OCI-LY3 (cell line): Measurements from ENCODE around the gene ADAMTS19.

Experiments
- H2AFZ ChIP-seq: fragments of 200-600, 300-600 bp; shearing (Covaris generic); 2 replicates; pipeline ENCODE4 v1.6.0; 2014; ENCODE audit warnings: antibody characterized with exemption, low read depth, low read length
- H3K27ac ChIP-seq: fragments of 200-600, 300-600 bp; sonication (generic); 2 replicates; pipeline ENCODE4 v1.5.1; 2014; ENCODE audit warnings: mild to moderate bottlenecking, low read length, moderate library complexity, mixed read lengths
- H3K27me3 ChIP-seq: fragments of 200-600, 300-600 bp; sonication (generic); 2 replicates; pipeline ENCODE4 v1.6.1; 2014; ENCODE audit warnings: low read depth, low read length, mixed read lengths
- H3K36me3 ChIP-seq: fragments of 200-600, 300-600 bp; sonication (generic); replicated peaks from 2 replicates; pipeline ENCODE3; 2014; ENCODE audit warnings: low read depth, low read length, mixed read lengths
- H3K4me1 ChIP-seq: fragments of 300-600, 200-600 bp; sonication (generic); 2 replicates; pipeline ENCODE4 v1.6.1; 2014; ENCODE audit warnings: low read length, mixed read lengths
- H3K4me2 ChIP-seq: fragments of 200-600, 300-600 bp; sonication (generic); 2 replicates; pipeline ENCODE4 v1.6.1; 2014; ENCODE audit warnings: low read length, mixed read lengths
- H3K4me3 ChIP-seq: fragments of 300-600, 200-600 bp; sonication (generic); 2 replicates; pipeline ENCODE4 v1.5.1; 2014; ENCODE audit warnings: antibody characterized with exemption, mild to moderate bottlenecking, low read length, moderate library complexity
- H3K79me2 ChIP-seq: fragments of 300-600, 200-600 bp; shearing (Covaris generic); 2 replicates; pipeline ENCODE4 v1.6.1; 2014; ENCODE audit warnings: mild to moderate bottlenecking, low read length, mixed read lengths
- H3K9ac ChIP-seq: fragments of 300-600, 200-600 bp; shearing (Covaris generic); 2 replicates; pipeline ENCODE4 v1.6.0; 2014; ENCODE audit warnings: mild to moderate bottlenecking, low read length, moderate library complexity
- H3K9me3 ChIP-seq: fragments of 200-600, 300-600 bp; shearing (Covaris generic); 2 replicates; pipeline ENCODE4 v1.6.1; 2014; ENCODE audit warnings: low read length, mixed read lengths; ENCODE audit not compliant: insufficient read depth
- H4K20me1 ChIP-seq: fragments of 200-600, 300-600 bp; sonication (generic); 2 replicates; pipeline ENCODE4 v1.6.1; 2016; ENCODE audit warnings: low read length, mixed read lengths; ENCODE audit not compliant: insufficient read depth
- EZH2phosphoT487 ChIP-seq: fragments of 200-600 bp; shearing (Covaris generic); IDR thresholded peaks from 2 replicates; pipeline ENCODE4 v1.6.1; 2018; ENCODE audit warnings: antibody characterized with exemption, mixed run types, low read depth
- TF ChIP-seq, protein P1 (sequence below): fragments of 200-600, 300-600 bp; sonication (generic); IDR thresholded peaks from 2 replicates; pipeline ENCODE4 v1.5.1; 2014; ENCODE audit warnings: antibody characterized with exemption, low read length, low read depth

The ADAMTS19 gene

DNA sequence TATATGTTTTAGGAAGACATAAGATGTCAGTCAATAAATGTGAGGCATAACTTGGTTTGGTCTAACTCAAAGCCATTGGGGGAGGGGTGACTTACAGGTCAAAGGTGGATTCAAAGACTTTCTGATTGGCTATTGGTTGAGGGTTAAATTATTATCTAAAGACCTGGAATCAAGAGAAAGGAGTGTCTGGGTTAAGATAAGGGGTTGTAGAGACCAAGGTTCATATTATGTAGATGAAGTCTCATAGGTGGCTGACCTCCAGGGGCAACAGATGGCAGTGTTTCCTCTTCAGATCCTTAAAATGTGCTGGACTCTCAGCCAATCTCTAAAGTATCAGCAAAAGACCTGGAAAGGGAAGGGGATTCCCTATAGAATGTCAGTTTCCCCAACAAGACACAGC, 236.5 kb downstream of the ADAMTS19 start:
- no peak overlapping the region for H3K4me2 ChIP-seq
- no peak overlapping the region for H3K4me3 ChIP-seq
- no peak for TF ChIP-seq EZH2phosphoT487
- TF ChIP-seq, protein P1, sequence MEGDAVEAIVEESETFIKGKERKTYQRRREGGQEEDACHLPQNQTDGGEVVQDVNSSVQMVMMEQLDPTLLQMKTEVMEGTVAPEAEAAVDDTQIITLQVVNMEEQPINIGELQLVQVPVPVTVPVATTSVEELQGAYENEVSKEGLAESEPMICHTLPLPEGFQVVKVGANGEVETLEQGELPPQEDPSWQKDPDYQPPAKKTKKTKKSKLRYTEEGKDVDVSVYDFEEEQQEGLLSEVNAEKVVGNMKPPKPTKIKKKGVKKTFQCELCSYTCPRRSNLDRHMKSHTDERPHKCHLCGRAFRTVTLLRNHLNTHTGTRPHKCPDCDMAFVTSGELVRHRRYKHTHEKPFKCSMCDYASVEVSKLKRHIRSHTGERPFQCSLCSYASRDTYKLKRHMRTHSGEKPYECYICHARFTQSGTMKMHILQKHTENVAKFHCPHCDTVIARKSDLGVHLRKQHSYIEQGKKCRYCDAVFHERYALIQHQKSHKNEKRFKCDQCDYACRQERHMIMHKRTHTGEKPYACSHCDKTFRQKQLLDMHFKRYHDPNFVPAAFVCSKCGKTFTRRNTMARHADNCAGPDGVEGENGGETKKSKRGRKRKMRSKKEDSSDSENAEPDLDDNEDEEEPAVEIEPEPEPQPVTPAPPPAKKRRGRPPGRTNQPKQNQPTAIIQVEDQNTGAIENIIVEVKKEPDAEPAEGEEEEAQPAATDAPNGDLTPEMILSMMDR: no peak
- H3K79me2 ChIP-seq: no peaks in the 10 kb centered on the region
- no peaks in the 10 kb centered on the region for H3K4me1 ChIP-seq
- no peak overlapping the region for H2AFZ ChIP-seq
- H3K9ac ChIP-seq: no peak overlapping the region
- no peaks in the 10 kb centered on the region for H4K20me1 ChIP-seq
- H3K27ac ChIP-seq: no peak overlapping the region
- no peaks in the 10 kb centered on the region for H3K9me3 ChIP-seq
- H3K36me3 ChIP-seq: no peaks in the 10 kb centered on the region
- H3K27me3 ChIP-seq: no peaks in the 10 kb centered on the region

DNA sequence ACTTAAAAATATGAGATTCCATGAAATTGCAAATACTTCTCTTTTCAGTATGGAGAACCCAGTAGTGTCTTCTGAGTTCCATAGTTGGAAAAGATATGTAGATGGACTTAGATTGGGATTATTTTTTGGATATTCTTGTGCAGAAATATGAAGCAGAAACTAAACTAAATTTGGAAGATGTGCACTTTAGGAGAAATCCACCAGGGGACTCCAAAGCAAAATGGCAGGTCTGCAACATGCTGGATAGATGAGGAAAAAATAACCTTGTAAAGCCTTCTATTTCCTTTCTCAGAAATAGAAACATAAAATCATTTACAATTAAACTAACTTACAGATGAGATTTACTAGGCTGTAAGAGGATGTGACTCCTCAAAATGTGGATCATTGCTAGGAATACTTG, 238.6 kb downstream of the ADAMTS19 start:
- Histone ChIP-seq H3K4me3 (no peak overlapping the region), H3K9ac (no peak overlapping the region), H4K20me1 (no peaks in the 10 kb centered on the region), H3K79me2 (no peaks in the 10 kb centered on the region), H2AFZ (no peak overlapping the region), H3K9me3 (no peaks in the 10 kb centered on the region), H3K4me1 (no peaks in the 10 kb centered on the region), H3K27me3 (no peaks in the 10 kb centered on the region), H3K4me2 (no peak overlapping the region), H3K27ac (no peak overlapping the region), H3K36me3 (no peaks in the 10 kb centered on the region)
- TF ChIP-seq, protein P1: no peak
- no peak for TF ChIP-seq EZH2phosphoT487

DNA sequence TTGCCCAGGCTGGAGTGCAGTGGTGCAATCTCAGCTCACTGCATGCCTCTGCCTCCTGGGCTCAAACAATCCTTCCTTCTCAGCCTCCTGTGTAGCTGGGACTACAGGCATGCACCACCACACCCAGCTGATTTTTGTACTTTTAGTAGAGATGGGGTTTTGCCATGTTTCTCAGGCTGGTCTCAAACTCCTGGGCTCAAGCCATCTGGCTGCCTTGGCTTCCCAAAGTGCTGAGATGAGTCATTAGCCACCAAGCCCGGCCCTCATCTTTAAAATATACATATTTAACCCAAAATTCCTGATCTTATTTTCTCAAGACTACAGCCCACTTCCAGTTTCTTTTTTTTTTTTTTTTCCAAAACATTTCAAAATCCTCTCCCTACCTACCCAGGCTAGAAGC, 256.1 kb downstream of the ADAMTS19 start:
- no peak overlapping the region for H3K27ac ChIP-seq
- H3K9ac ChIP-seq: no peak overlapping the region
- TF ChIP-seq, protein P1: no peak
- no peak for TF ChIP-seq EZH2phosphoT487
- no peaks in the 10 kb centered on the region for H4K20me1 ChIP-seq
- no peak overlapping the region for H3K4me3 ChIP-seq
- no peaks in the 10 kb centered on the region for H3K4me1 ChIP-seq
- no peaks in the 10 kb centered on the region for H3K27me3 ChIP-seq
- no peaks in the 10 kb centered on the region for H3K36me3 ChIP-seq
- no peaks in the 10 kb centered on the region for H3K79me2 ChIP-seq
- H2AFZ ChIP-seq: no peak overlapping the region
- H3K4me2 ChIP-seq: no peak overlapping the region
- H3K9me3 ChIP-seq: no peaks in the 10 kb centered on the region

DNA sequence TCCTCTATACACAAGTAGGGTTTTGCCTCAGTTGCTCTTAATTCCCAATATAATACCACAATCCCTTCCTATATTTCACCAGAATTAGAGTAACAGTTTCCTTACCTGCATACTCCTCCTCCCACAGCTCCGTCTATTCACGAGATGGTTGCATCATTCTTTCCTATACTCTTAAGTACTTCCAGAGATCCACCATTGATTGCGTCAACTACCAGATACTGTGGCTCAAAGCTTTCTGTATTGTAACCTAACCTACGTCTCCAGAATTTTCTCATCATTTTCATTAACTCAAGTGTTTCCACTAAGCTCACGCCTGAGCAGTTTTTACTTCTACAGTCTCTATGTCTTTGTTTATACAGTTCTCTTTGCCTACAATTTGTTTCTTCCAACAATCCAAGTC, 256.6 kb downstream of the ADAMTS19 start:
- H4K20me1 ChIP-seq: no peaks in the 10 kb centered on the region
- no peak overlapping the region for H3K27ac ChIP-seq
- no peak overlapping the region for H3K9ac ChIP-seq
- no peak overlapping the region for H3K4me2 ChIP-seq
- no peaks in the 10 kb centered on the region for H3K9me3 ChIP-seq
- no peaks in the 10 kb centered on the region for H3K27me3 ChIP-seq
- no peak overlapping the region for H3K4me3 ChIP-seq
- H3K79me2 ChIP-seq: no peaks in the 10 kb centered on the region
- no peak overlapping the region for H2AFZ ChIP-seq
- H3K36me3 ChIP-seq: no peaks in the 10 kb centered on the region
- TF ChIP-seq, protein P1: no peak
- no peak for TF ChIP-seq EZH2phosphoT487
- H3K4me1 ChIP-seq: no peaks in the 10 kb centered on the region
